ENCODE data around the gene VENTX. TPM values are rescaled to one million over a fixed set of nuclear protein-coding genes. Genes with fewer than 3 reads are reported as not detected.
"Not testable (repeated sequence)": the region's sequence is repeated elsewhere in the genome, so short reads cannot be mapped to it uniquely, and the experiment has no call there.

The VENTX gene
- polyA plus RNA-seq, 3 donors: 1.4 to 56.0 (median 1.6) TPM

DNA sequence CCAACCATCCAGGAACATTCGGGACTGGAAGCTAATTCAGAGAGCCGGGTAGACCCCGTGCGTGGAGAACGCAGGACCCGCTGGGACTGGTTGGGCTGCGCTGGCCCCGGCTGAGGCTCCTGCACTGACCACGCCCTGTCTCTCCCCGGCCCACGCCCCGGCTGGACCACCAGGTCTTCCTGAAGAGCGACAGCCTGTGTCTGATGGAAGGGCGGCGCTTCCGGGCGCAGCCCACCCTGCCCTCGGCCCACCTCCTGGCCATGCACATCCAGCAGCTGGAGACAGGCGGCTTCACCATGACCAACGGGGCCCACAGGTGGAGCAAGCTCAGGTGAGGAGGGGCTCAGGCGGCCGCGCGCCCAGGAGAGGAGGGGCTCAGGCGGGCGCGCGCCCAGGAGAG, 17.9 kb upstream of the VENTX start:
- Histone ChIP-seq H3K36me3 (replicated peaks in 1 of 2; ENCODE audit: control insufficient read depth in 1 of 2, insufficient read depth in 2 of 2, low read length in 2 of 2) (no peaks in the 10 kb centered on the region), H3K4me1 (ENCODE audit: control insufficient read depth in 1 of 2, insufficient read depth in 2 of 2, low read length in 2 of 2) (no peaks in the 10 kb centered on the region), H3K9ac (ENCODE audit: insufficient read depth, low read length, poor library complexity, severe bottlenecking) (no peak overlapping the region), H3K79me2 (ENCODE audit: insufficient read depth, low read length) (no peaks in the 10 kb centered on the region), H4K20me1 (ENCODE audit: insufficient read depth, low read length) (no peaks in the 10 kb centered on the region), H3K4me2 (replicated peaks; ENCODE audit: extremely low read depth, low read length, poor library complexity, severe bottlenecking) (no peak overlapping the region), H3K4me3 (replicated peaks in 1 of 3; ENCODE audit: low read depth in 2 of 3, low read length in 3 of 3) (no peak overlapping the region), H3K9me3 (replicated peaks in 1 of 2; ENCODE audit: control insufficient read depth in 1 of 2, insufficient read depth in 1 of 2, low read length in 2 of 2) (no peaks in the 10 kb centered on the region), H3K27me3 (ENCODE audit: control insufficient read depth in 2 of 2, insufficient read depth in 2 of 2, low read length in 2 of 2) (peaks cover 0 to 13% of the 10 kb centered on the region in 2 donors), H2AFZ (ENCODE audit: insufficient read depth, low read depth, low read length, poor library complexity, severe bottlenecking) (no peak overlapping the region), H3K27ac (ENCODE audit: low read depth in 1 of 2, low read length in 2 of 2) (no peak overlapping the region)
- Mint-ChIP-seq H3K4me1 (no peaks in the 10 kb centered on the region), H3K27me3 (ENCODE audit: low read depth in 3 of 3) (peaks cover 6 to 36% (median 36%) of the 10 kb centered on the region in 3 donors), H3K4me3 (no peak overlapping the region), H3K36me3 (no peaks in the 10 kb centered on the region), H3K9me3 (peaks cover 0 to 2% (median 0%) of the 10 kb centered on the region in 7 donors), H3K27ac (no peak overlapping the region)
- intact Hi-C loops (cut with micrococcal nuclease): no loop called here
- WGBS (ENCODE audit: insufficient coverage): 20% methylated on average over 23 of the region's 28 CpGs
- DNase-seq: no peak
- TF ChIP-seq, protein P1, sequence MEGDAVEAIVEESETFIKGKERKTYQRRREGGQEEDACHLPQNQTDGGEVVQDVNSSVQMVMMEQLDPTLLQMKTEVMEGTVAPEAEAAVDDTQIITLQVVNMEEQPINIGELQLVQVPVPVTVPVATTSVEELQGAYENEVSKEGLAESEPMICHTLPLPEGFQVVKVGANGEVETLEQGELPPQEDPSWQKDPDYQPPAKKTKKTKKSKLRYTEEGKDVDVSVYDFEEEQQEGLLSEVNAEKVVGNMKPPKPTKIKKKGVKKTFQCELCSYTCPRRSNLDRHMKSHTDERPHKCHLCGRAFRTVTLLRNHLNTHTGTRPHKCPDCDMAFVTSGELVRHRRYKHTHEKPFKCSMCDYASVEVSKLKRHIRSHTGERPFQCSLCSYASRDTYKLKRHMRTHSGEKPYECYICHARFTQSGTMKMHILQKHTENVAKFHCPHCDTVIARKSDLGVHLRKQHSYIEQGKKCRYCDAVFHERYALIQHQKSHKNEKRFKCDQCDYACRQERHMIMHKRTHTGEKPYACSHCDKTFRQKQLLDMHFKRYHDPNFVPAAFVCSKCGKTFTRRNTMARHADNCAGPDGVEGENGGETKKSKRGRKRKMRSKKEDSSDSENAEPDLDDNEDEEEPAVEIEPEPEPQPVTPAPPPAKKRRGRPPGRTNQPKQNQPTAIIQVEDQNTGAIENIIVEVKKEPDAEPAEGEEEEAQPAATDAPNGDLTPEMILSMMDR (IDR thresholded peaks at IDR 0.05): no peak

DNA sequence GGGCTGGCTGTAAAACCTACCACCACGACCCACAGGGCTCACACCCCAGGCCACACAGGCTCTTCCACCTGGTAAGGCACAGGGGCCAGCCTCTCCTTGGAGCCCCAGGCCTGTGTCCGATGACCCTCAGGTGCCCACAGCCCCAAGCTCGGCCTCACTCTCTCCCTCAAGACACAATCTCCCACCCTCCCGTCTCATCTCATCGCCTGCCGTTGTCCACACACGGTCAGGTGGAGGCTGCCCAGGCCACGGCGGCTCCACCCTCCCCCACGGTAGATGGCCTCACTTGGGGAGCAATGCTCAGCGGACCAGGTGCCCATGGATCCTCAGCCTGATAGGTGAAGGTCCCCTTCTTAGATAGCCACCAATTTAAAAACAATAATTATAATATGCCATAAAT, 16.3 kb upstream of the VENTX start:
- no peaks in the 10 kb centered on the region for H3K36me3 Mint-ChIP-seq
- H3K4me3 Mint-ChIP-seq: no peak overlapping the region
- Histone ChIP-seq H2AFZ (ENCODE audit: insufficient read depth, low read depth, low read length, poor library complexity, severe bottlenecking) (no peak overlapping the region), H3K36me3 (replicated peaks in 1 of 2; ENCODE audit: control insufficient read depth in 1 of 2, insufficient read depth in 2 of 2, low read length in 2 of 2) (no peaks in the 10 kb centered on the region), H3K79me2 (ENCODE audit: insufficient read depth, low read length) (no peaks in the 10 kb centered on the region), H3K4me2 (replicated peaks; ENCODE audit: extremely low read depth, low read length, poor library complexity, severe bottlenecking) (no peak overlapping the region), H3K4me3 (replicated peaks in 1 of 3; ENCODE audit: low read depth in 2 of 3, low read length in 3 of 3) (no peak overlapping the region), H3K4me1 (ENCODE audit: control insufficient read depth in 1 of 2, insufficient read depth in 2 of 2, low read length in 2 of 2) (no peaks in the 10 kb centered on the region), H4K20me1 (ENCODE audit: insufficient read depth, low read length) (no peaks in the 10 kb centered on the region), H3K27me3 (ENCODE audit: control insufficient read depth in 2 of 2, insufficient read depth in 2 of 2, low read length in 2 of 2) (peaks cover 0 to 29% of the 10 kb centered on the region in 2 donors), H3K9ac (ENCODE audit: insufficient read depth, low read length, poor library complexity, severe bottlenecking) (no peak overlapping the region), H3K27ac (ENCODE audit: low read depth in 1 of 2, low read length in 2 of 2) (no peak overlapping the region), H3K9me3 (replicated peaks in 1 of 2; ENCODE audit: control insufficient read depth in 1 of 2, insufficient read depth in 1 of 2, low read length in 2 of 2) (no peaks in the 10 kb centered on the region)
- H3K27me3 Mint-ChIP-seq (ENCODE audit: low read depth in 3 of 3): peaks cover 19 to 49% (median 47%) of the 10 kb centered on the region in 3 donors
- TF ChIP-seq, protein P1 (IDR thresholded peaks at IDR 0.05): no peak
- peaks cover 0 to 3% (median 0%) of the 10 kb centered on the region in 7 donors for H3K9me3 Mint-ChIP-seq
- DNase-seq: no peak
- intact Hi-C loops (cut with micrococcal nuclease): no loop called here
- no peak overlapping the region for H3K27ac Mint-ChIP-seq
- WGBS (ENCODE audit: insufficient coverage): 93% methylated on average over 10 of the region's 11 CpGs
- peaks cover 4% of the 10 kb centered on the region for H3K4me1 Mint-ChIP-seq

DNA sequence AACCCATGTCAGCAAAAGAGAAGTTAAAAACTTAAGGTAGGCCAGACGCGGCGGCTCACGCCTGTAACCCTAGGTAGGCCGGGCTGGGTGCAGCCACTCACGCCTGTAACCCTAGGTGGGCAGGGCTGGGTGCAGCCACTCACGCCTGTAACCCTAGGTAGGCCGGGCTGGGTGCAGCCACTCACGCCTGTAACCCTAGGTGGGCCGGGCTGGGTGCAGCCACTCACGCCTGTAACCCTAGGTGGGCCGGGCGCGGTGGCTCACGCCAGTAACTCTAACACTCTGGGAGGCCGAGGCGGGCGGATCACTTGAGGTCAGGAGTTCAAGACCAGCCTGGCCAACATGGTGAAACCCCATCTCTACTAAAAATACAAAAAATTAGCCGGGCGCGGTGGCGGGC, 15.9 kb upstream of the VENTX start:
- not testable (repeated sequence) for H3K4me3 Mint-ChIP-seq; H3K4me3 ChIP-seq (replicated peaks in 1 of 3; ENCODE audit: low read depth in 2 of 3, low read length in 3 of 3)

More for the DNA sequence above, 15.9 kb upstream of the VENTX start:
- H4K20me1 ChIP-seq (ENCODE audit: insufficient read depth, low read length); H3K27ac Mint-ChIP-seq; H3K4me1 Mint-ChIP-seq; intact Hi-C loops (cut with micrococcal nuclease); H3K9ac ChIP-seq (ENCODE audit: insufficient read depth, low read length, poor library complexity, severe bottlenecking); H3K36me3 ChIP-seq (replicated peaks in 1 of 2; ENCODE audit: control insufficient read depth in 1 of 2, insufficient read depth in 2 of 2, low read length in 2 of 2); H3K79me2 ChIP-seq (ENCODE audit: insufficient read depth, low read length); H3K36me3 Mint-ChIP-seq; H3K9me3 ChIP-seq (replicated peaks in 1 of 2; ENCODE audit: control insufficient read depth in 1 of 2, insufficient read depth in 1 of 2, low read length in 2 of 2); DNase-seq; H3K9me3 Mint-ChIP-seq; H3K4me2 ChIP-seq (replicated peaks; ENCODE audit: extremely low read depth, low read length, poor library complexity, severe bottlenecking); H3K27ac ChIP-seq (ENCODE audit: low read depth in 1 of 2, low read length in 2 of 2); H3K4me1 ChIP-seq (ENCODE audit: control insufficient read depth in 1 of 2, insufficient read depth in 2 of 2, low read length in 2 of 2); H2AFZ ChIP-seq (ENCODE audit: insufficient read depth, low read depth, low read length, poor library complexity, severe bottlenecking): not testable (repeated sequence)
- peaks cover under 1 to 33% of the 10 kb centered on the region in 2 donors for H3K27me3 ChIP-seq (ENCODE audit: control insufficient read depth in 2 of 2, insufficient read depth in 2 of 2, low read length in 2 of 2)
- H3K27me3 Mint-ChIP-seq (ENCODE audit: low read depth in 3 of 3): peaks cover 23 to 52% (median 50%) of the 10 kb centered on the region in 3 donors
- WGBS (ENCODE audit: insufficient coverage): 96% methylated on average over 9 of the region's 22 CpGs
